Activated CD8-positive, alpha-beta T cell treated with anti-CD3 and anti-CD28 coated beads, Interleukin-2, amount 10 ng/mL, durations not matched to agents 7 days and 5 days (primary cell): ENCODE measurements around the gene DNAJC10. TPM values are rescaled to one million over a fixed set of nuclear protein-coding genes. Genes with fewer than 3 reads are reported as not detected.

Experiments used
- ATAC-seq: fragments of 150-1000 bp; cut with Tn5 transposase; one replicate; pipeline ENCODE4 v1.10.0; 2021; ENCODE audit warnings: moderate library complexity
- CTCF ChIA-PET: fragments of 350-600 bp; sonication (Branson Sonifier 250); formaldehyde crosslinking; loops from one replicate; lab custom pipeline; 2021; ENCODE audit warnings: antibody characterized with exemption; lab: Charles Lee
- POLR2A ChIA-PET: fragments of 350-600 bp; sonication (Branson Sonifier 250); formaldehyde crosslinking; loops from one replicate; lab custom pipeline; 2021; ENCODE audit warnings: antibody characterized with exemption; lab: Charles Lee
- DNase-seq: peaks from one replicate; pipeline ENCODE4 v3.0.0-alpha.2; 2020
- H3K27ac Mint-ChIP-seq: one replicate; pipeline ENCODE4 v1.8.0; 2021; ENCODE audit warnings: mild to moderate bottlenecking, mixed read lengths
- H3K27me3 Mint-ChIP-seq: one replicate; pipeline ENCODE4 v1.8.0; 2021; ENCODE audit warnings: low read depth, mixed read lengths
- H3K36me3 Mint-ChIP-seq: one replicate; pipeline ENCODE4 v1.8.0; 2021; ENCODE audit warnings: low read depth, mixed read lengths
- H3K4me1 Mint-ChIP-seq: one replicate; pipeline ENCODE4 v1.8.0; 2021; ENCODE audit warnings: low read depth, mixed read lengths
- H3K4me3 Mint-ChIP-seq: one replicate; pipeline ENCODE4 v1.8.0; 2021; ENCODE audit warnings: mild to moderate bottlenecking, mixed read lengths
- H3K9me3 Mint-ChIP-seq: one replicate; pipeline ENCODE4 v1.8.0; 2022; ENCODE audit warnings: mixed read lengths; ENCODE audit not compliant: insufficient read depth
- total RNA-seq, 2 experiments: library from RNA; stranded (reverse); gene quantifications; one replicate each; pipeline ENCODE4 v1.2.3, GENCODE V29; 2021

The DNAJC10 gene
- total RNA-seq, 2 experiments from 2014 or later, result 41.4 to 51.4 TPM

DNA sequence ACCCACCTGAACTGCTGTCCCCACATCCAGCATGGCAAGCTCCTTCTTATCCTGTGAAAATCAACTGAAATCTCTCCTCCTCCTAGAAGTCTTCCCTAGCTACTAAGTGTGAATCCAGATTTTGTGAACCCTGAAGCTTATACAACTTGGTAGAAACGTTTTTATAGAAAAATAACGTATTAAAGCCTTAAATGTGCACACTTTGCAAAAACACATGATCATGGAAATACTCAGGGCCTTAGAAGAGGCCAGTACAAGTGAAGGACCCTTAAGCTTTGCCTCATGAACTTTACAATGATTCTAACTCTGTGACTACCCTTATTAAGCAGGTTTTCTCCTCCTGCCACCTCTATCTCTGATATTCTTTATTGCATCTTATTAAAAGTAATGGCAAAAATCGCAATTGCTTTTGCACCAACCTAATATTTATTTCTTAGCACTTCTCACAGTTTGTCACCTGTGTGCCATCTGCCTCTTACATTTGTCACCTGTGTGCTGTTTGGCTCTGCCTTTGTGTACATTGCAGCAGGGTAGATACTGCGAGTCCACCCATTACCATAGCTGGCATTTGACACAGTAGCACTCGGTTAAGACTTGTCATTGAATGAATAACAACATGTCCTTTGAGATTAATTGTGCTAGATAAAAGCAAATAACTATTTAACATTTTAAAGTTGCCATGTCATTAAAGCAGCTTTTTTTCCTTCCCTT is 108.2 kb downstream of the DNAJC10 start:
- Mint-ChIP-seq H3K4me1 (no peaks in the 10 kb centered on the region), H3K36me3 (no peaks in the 10 kb centered on the region), H3K27ac (no peak overlapping the region), H3K9me3 (no peaks in the 10 kb centered on the region), H3K4me3 (no peak overlapping the region), H3K27me3 (peaks cover 21% of the 10 kb centered on the region)
- DNase-seq (no peak), ATAC-seq (no peak)
- ChIA-PET POLR2A (no interaction called here), CTCF (no interaction called here)

DNA sequence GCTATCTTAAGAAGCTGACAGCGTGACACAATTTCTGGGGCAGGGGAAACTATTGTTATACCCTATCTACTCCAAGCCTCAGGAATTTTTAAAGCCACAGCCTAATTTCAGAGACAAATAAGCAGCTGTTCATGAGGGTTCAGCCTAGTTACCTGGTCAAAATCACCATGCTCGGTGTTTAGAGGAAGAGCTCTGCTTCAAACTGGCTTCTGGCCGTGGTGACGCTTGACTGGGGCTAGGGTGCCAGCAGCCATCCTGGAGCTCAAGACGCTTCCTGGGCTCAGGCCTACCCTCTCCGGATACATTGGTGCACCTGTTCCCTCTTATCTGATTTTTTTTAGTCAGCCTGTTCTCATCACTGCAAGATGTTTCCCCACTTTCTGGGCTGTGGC is 108.7 kb downstream of the DNAJC10 start:
- POLR2A ChIA-PET, result no interaction called here
- Mint-ChIP-seq H3K36me3 (no peaks in the 10 kb centered on the region), H3K4me3 (no peak overlapping the region), H3K4me1 (no peaks in the 10 kb centered on the region), H3K27ac (no peak overlapping the region), H3K9me3 (no peaks in the 10 kb centered on the region), H3K27me3 (peaks cover 21% of the 10 kb centered on the region)
- DNase-seq (no peak), ATAC-seq (no peak)
- CTCF ChIA-PET, result no interaction called here

DNA sequence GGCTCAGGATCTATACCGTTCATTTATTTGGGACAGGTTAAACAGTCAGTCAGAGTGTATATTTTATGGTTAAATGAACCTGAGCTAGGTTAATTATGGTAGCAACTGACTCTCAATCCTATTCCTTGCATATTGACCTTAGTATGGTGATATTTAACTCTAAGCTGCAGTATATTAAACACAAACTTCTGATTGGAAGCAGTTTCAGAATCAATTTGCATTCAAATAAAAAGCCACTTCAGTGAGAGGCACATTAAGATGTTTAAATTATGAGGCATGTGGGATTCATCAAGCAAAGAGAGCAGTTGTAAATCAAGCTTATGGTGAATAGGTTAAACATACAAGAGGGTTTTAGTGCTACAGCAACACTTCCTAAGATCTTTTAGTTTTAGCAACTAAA is 110.0 kb downstream of the DNAJC10 start:
- H3K36me3 Mint-ChIP-seq, result no peaks in the 10 kb centered on the region
- ChIA-PET POLR2A (no interaction called here), CTCF (no interaction called here)
- H3K27ac Mint-ChIP-seq, result no peak overlapping the region
- peaks cover 18% of the 10 kb centered on the region for H3K27me3 Mint-ChIP-seq
- H3K4me1 Mint-ChIP-seq, result no peaks in the 10 kb centered on the region
- no peak for ATAC-seq
- no peak for DNase-seq
- H3K9me3 Mint-ChIP-seq, result no peaks in the 10 kb centered on the region
- no peak overlapping the region for H3K4me3 Mint-ChIP-seq

GRCh38 chr2:182826496-182826895 is 110.4 kb downstream of the DNAJC10 start:
- ATAC-seq (no peak), DNase-seq (no peak)
- ChIA-PET CTCF (no interaction called here), POLR2A (no interaction called here)
- H3K4me3 Mint-ChIP-seq, result no peak overlapping the region
- peaks cover 16% of the 10 kb centered on the region for H3K27me3 Mint-ChIP-seq
- H3K36me3 Mint-ChIP-seq, result no peaks in the 10 kb centered on the region
- H3K27ac Mint-ChIP-seq, result no peak overlapping the region
- no peaks in the 10 kb centered on the region for H3K9me3 Mint-ChIP-seq
- no peaks in the 10 kb centered on the region for H3K4me1 Mint-ChIP-seq

DNA sequence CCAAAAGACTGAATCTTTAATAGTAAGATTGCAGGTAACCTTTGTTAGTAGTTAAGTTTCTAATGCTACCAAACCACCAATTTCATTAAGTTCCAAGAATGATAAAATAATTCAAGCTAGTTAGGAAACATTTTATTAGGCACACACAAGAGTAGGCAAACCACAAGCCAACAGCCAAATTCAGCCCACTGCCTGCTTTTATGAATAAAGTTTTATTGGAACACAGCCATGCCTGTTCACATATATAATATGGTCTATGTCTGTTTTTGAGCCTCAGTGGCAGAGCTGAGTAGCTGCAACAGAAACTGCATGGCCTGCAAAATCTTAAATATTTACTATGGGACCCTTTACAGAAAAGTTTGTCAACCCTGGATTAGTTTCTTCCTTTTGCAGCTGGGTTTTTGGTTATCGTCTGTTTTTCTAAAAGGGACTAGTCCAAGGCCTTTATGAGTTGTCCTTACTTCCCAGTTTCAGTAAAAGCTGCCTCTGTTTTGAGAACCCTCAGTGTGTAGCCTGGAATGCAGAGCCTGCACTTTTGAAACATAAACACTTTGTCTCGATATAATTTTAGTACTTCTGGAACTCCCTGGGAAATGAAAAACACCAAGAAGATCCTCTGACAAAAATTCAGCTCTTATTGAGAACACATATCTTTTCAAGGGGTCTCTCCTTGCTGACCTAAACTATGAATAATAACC is 111.3 kb downstream of the DNAJC10 start:
- no peak overlapping the region for H3K27ac Mint-ChIP-seq
- H3K9me3 Mint-ChIP-seq, result no peaks in the 10 kb centered on the region
- no peak for ATAC-seq
- no peak overlapping the region for H3K4me3 Mint-ChIP-seq
- DNase-seq, result no peak
- ChIA-PET CTCF (no interaction called here), POLR2A (no interaction called here)
- H3K36me3 Mint-ChIP-seq, result no peaks in the 10 kb centered on the region
- H3K27me3 Mint-ChIP-seq, result peaks cover 20% of the 10 kb centered on the region
- no peaks in the 10 kb centered on the region for H3K4me1 Mint-ChIP-seq

GRCh38 chr2:182831101-182831500 is 115.0 kb downstream of the DNAJC10 start:
- ChIA-PET POLR2A (no interaction called here), CTCF (no interaction called here)
- no peaks in the 10 kb centered on the region for H3K4me1 Mint-ChIP-seq
- H3K27me3 Mint-ChIP-seq, result peaks cover 22% of the 10 kb centered on the region
- no peak overlapping the region for H3K4me3 Mint-ChIP-seq
- H3K9me3 Mint-ChIP-seq, result no peaks in the 10 kb centered on the region
- no peak overlapping the region for H3K27ac Mint-ChIP-seq
- ATAC-seq (no peak), DNase-seq (no peak)
- H3K36me3 Mint-ChIP-seq, result no peaks in the 10 kb centered on the region

DNA sequence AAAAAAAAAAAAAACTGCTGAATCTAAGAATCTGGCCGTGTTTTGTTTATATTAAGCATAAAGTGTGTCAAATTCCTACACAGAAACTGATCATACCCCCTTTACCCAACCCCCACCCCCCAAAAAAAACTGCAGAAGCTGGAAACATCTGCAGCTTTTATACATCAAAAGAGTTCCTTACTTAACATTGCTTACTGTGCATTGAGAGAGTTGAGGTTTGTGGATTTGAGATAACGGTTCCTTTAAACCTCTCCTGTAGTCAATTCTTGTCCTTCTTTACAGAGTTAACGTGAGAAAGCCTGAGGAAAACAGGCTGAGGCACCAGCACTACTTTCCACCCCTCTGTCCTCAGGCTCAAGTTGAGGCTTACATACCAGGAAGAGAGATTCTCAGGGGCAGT is 115.9 kb downstream of the DNAJC10 start:
- DNase-seq (no peak), ATAC-seq (no peak)
- POLR2A ChIA-PET, result no interaction called here
- H3K4me3 Mint-ChIP-seq, result no peak overlapping the region
- H3K27ac Mint-ChIP-seq, result no peak overlapping the region
- CTCF ChIA-PET, result no interaction called here
- peaks cover 20% of the 10 kb centered on the region for H3K27me3 Mint-ChIP-seq
- no peaks in the 10 kb centered on the region for H3K36me3 Mint-ChIP-seq
- H3K4me1 Mint-ChIP-seq, result no peaks in the 10 kb centered on the region
- no peaks in the 10 kb centered on the region for H3K9me3 Mint-ChIP-seq

DNA sequence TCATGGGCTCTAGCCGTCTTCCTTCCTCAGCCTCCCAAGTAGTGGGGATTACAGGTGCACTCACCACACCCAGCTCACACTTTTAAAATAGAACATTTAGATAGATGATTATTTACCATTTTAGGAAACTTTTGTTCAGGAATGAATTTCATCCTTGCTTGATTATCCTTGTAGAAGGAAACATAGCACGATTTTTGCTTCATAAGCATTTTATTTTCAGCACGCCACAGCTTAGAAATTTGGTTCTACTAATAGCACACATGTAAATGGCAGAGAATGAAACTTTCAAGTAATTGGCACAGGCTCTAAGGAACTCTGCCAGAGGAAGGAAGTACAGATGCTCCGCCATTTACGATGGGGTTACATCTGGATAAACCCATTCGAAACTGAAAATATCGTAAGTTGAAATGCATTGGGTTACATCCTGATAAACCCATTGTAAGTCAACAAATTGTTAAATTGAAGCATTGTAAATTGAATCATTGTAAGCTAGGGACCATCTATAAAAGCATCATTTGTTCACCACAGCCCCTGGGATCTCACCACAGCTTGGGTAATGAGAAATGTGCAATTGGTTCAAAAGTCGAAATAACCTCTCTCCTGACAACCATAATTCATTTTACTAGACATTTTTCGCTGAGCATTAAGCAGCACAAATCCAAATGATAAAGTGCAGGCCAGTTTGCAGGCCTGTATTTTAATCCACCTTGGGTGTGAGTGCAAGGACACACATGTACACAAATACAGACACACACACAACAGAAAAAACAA is 117.2 kb downstream of the DNAJC10 start:
- H3K27ac Mint-ChIP-seq, result no peak overlapping the region
- peaks cover 27% of the 10 kb centered on the region for H3K27me3 Mint-ChIP-seq
- H3K4me3 Mint-ChIP-seq, result no peak overlapping the region
- no peaks in the 10 kb centered on the region for H3K4me1 Mint-ChIP-seq
- POLR2A ChIA-PET, result no interaction called here
- CTCF ChIA-PET, result no interaction called here
- ATAC-seq (no peak), DNase-seq (no peak)
- no peaks in the 10 kb centered on the region for H3K9me3 Mint-ChIP-seq
- H3K36me3 Mint-ChIP-seq, result no peaks in the 10 kb centered on the region

DNA sequence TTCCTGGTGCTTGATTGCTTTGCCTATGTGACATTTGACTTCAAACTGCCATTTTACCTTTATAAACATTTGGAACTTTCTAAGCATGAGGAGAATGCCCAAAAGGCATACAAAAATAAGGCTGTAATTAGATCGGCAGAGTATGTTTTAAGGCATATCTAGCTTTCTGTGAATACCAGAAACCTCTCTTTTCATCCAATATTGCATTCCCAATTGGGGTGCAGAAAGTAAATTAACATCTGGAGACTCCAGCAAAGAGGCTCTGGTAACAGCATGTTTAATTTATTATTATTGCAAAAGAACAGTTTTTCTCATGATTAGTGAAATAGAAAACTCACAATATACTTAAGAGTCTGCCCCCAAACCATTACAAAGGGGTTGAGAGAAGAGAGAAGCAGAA is 118.2 kb downstream of the DNAJC10 start:
- CTCF ChIA-PET, result no interaction called here
- Mint-ChIP-seq H3K4me1 (no peaks in the 10 kb centered on the region), H3K36me3 (no peaks in the 10 kb centered on the region)

GRCh38 chr2:182836451-182836850 is 120.4 kb downstream of the DNAJC10 start:
- Mint-ChIP-seq H3K4me3 (no peak overlapping the region), H3K27me3 (peaks cover 33% of the 10 kb centered on the region), H3K4me1 (no peaks in the 10 kb centered on the region), H3K9me3 (no peaks in the 10 kb centered on the region), H3K27ac (no peak overlapping the region), H3K36me3 (no peaks in the 10 kb centered on the region)
- CTCF ChIA-PET, result no interaction called here
- no peak for ATAC-seq
- POLR2A ChIA-PET, result no interaction called here
- no peak for DNase-seq

More for the DNA sequence above, 118.2 kb downstream of the DNAJC10 start:
- ATAC-seq (no peak), DNase-seq (no peak)
- no peak overlapping the region for H3K4me3 Mint-ChIP-seq
- no peaks in the 10 kb centered on the region for H3K9me3 Mint-ChIP-seq
- H3K27ac Mint-ChIP-seq, result no peak overlapping the region
- peaks cover 29% of the 10 kb centered on the region for H3K27me3 Mint-ChIP-seq
- POLR2A ChIA-PET, result no interaction called here
